AG09309 (cell line): ENCODE results near the gene HPSE2.

ENCODE experiments used
- DNase-seq: peaks from one replicate; pipeline ENCODE4 v3.0.0-alpha.2; 2010; ENCODE audit warnings: low read depth
- H3K4me3 ChIP-seq: 2 replicates; pipeline ENCODE4 v1.5.1; 2011; ENCODE audit warnings: mild to moderate bottlenecking, low read depth, low read length, moderate library complexity; ENCODE audit not compliant: control insufficient read depth
- TF ChIP-seq, protein P1 (sequence below): IDR thresholded peaks from 2 replicates; pipeline ENCODE4 v1.5.1; 2011; ENCODE audit warnings: mild to moderate bottlenecking, low read depth, low read length, inconsistent platforms; ENCODE audit not compliant: insufficient read depth, control insufficient read depth; ENCODE audit errors: missing control alignments

HPSE2 gene

DNA sequence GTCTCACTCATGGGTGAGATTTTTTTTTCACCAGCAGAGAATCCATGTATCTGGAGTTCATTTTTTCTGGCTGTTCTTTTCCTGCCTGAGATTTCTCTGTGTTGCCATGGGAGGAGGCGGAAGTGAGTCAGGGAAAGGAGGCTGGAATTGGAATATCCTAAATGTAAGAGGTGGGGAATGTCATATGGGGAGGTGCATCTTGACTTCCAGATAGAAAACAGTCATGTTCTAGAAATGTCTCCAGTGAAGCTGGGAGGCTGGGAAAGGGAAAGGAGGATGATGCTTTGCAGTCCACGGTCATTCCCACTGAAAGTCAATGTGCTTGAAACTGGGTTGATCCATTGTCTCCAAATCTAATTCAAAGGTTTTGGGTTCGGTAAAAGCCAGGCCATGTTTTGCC is 749.2 kb downstream of the HPSE2 start:
- H3K4me3 ChIP-seq, result no peak overlapping the region
- TF ChIP-seq, protein P1, sequence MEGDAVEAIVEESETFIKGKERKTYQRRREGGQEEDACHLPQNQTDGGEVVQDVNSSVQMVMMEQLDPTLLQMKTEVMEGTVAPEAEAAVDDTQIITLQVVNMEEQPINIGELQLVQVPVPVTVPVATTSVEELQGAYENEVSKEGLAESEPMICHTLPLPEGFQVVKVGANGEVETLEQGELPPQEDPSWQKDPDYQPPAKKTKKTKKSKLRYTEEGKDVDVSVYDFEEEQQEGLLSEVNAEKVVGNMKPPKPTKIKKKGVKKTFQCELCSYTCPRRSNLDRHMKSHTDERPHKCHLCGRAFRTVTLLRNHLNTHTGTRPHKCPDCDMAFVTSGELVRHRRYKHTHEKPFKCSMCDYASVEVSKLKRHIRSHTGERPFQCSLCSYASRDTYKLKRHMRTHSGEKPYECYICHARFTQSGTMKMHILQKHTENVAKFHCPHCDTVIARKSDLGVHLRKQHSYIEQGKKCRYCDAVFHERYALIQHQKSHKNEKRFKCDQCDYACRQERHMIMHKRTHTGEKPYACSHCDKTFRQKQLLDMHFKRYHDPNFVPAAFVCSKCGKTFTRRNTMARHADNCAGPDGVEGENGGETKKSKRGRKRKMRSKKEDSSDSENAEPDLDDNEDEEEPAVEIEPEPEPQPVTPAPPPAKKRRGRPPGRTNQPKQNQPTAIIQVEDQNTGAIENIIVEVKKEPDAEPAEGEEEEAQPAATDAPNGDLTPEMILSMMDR, result no peak
- DNase-seq, result peak; percentile 49

DNA sequence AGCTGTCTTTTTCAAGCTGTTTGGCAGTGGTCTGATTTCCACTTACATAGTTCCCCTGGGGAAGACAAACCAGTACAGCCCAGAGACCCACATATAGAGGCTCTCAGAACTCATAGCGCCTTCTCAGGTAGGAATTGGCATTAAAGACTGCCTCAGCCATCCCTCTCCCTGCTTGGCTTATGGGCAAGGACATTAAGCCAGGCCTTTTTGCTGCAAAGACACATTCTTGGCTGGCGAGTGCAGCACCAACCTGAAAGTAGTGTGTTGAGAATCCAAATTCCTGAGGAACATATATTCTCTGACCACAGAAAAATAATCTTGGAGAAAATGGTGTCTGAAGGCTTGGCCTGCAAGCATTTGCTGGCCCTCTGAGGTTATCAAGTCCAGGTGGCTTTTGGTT is 749.7 kb downstream of the HPSE2 start:
- DNase-seq, result no peak
- no peak overlapping the region for H3K4me3 ChIP-seq
- TF ChIP-seq, protein P1, result no peak

DNA sequence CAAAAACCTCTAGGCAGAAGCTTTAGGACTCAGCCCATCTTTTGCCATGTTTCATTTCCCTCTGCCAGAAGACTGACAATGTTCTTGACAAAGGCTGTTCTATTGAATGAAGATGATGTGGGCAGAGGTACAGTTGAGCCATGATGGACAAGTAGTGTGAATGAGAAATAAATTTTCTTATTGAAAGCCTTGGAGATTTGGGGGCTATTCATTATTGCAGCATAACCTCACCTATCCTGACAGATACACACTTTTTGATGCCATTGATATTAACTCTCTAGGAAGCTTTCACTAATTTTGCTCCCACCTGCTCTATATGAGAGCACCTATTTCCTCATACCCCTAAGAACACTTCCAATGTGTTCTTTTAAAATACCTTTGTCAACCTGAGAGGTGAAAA is 752.0 kb downstream of the HPSE2 start:
- TF ChIP-seq, protein P1, result no peak
- no peak for DNase-seq
- H3K4me3 ChIP-seq, result no peak overlapping the region

DNA sequence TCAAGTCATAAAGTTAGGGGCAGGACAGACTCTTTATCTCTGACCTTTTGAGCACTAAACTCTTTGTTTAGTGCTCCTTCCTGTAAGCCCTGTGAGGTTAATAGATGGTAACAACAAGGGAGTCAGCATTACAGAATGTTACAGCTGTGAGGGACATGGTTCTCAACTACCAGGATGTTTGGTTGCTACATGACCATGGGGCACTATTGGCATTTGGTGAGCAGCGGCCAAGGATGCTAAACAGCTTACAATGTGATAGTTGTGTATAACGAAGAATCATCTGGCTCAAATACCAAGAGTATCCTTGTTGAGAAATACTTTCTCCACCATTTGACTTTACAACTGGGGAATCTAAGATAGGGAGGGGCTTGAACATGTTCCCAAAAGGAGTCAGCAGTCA is 753.6 kb downstream of the HPSE2 start:
- DNase-seq, result no peak
- TF ChIP-seq, protein P1, result no peak
- no peak overlapping the region for H3K4me3 ChIP-seq

DNA sequence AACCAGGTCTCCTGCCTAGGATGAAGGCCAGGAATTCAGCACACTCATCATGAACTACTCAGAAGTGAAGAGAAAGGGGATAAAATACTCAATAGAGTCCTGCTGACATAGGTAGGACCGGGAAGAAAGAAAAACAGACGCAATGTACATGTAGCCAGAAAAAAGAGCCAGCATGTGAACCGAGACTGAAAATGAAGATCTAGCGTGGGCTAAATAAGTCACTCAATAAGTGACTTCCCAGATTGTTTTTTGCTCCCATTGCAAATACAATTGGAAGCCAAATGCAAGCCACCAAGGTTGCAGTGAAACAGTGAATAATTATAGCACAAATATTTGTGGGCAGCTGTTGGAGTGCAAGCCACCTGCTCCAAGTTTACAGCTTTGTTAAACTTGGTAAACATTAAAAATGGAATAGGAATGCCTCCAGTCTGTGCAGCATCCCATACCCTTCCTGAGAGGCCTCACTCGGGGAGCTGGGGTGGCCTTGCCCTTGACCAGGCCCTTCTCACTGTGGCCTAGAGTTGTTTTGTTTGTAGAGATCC is 754.2 kb downstream of the HPSE2 start:
- H3K4me3 ChIP-seq, result no peak overlapping the region
- TF ChIP-seq, protein P1, result no peak
- DNase-seq, result no peak

DNA sequence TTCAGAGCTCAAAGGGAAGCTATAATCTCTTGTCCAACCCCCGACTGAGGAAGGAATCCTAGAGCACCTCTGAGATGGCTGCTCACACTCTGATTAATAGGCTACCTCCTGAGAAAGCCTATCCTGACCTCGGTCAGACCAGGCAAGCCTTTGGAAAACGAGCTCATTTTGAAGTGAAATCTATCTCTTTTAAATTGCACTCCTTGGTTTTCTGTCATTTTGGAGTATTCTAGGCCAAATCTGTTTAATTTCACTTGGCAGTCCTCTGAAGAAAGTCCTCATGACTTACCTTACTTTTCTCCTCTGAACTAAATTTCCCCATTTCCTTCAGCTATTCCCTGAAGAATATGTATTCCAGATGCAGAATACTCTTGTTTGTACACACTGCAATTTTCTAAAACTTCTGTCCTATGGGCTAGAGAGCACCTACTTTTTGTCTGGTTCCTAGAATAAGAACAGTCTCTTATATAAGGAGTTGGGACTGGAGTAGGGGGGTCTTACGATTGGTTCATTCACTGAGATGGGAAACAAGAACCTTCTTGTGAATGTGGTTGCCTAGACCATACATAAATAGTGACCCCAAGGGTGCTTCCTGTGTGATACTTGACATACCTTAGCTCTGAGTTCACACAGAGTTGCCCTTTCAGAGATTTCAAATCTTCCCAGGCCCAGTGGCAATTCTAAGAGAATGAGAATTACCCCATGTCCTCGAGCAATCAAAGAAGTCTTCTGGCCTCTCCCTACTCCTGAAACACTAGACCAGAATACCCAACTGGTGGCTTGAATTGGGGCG is 757.0 kb downstream of the HPSE2 start:
- H3K4me3 ChIP-seq, result no peak overlapping the region
- TF ChIP-seq, protein P1, result no peak

DNA sequence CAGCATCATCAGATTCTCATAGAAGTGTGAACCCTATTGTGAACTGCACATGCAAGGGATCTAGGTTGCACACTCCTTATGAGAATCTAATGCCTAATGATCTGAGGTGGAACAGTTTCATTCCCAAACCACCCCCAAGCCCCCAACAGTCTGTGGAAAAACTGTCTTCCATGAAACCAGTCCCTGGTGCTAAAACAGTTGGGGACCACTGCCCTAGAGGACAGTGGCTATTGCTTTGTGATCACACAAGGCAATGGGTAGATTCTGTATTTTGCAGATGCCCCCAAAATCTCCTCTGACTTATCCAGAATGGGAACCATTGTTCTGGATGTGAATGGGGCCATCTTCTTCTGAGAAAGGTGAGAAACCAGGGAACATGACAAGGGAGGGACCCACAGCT is 757.8 kb downstream of the HPSE2 start:
- TF ChIP-seq, protein P1, result no peak
- no peak for DNase-seq
- H3K4me3 ChIP-seq, result no peak overlapping the region

More for the DNA sequence above, 757.0 kb downstream of the HPSE2 start:
- no peak for DNase-seq
